GM23338 (cell line): ENCODE measurements around the gene MICAL3. TPM values are rescaled to one million over a fixed set of nuclear protein-coding genes. Genes with fewer than 3 reads are reported as not detected.

ENCODE experiments used
- ATAC-seq: fragments of 200-7000 bp; cut with Tn5 transposase; 3 replicates; pipeline ENCODE4 v1.9.1; 2020
- DNase-seq: peaks from one replicate; pipeline ENCODE4 v3.0.0-alpha.2; 2015; ENCODE audit warnings: low spot score
- H2AFZ ChIP-seq: fragments of 200-600 bp; sonication (generic); 2 replicates; pipeline ENCODE4 v1.8.0; 2016; ENCODE audit warnings: antibody characterized with exemption, mild to moderate bottlenecking, moderate library complexity
- H3F3A ChIP-seq: fragments of 200-600 bp; sonication (generic); replicated peaks from 2 replicates; pipeline ENCODE4 v1.8.0; 2017; ENCODE audit warnings: antibody characterized with exemption, mixed run types, low read depth
- H3K27ac ChIP-seq: fragments of 200-600 bp; sonication (generic); 2 replicates; pipeline ENCODE4 v1.6.1; 2016; ENCODE audit warnings: low read depth
- H3K27me3 ChIP-seq: fragments of 200-600 bp; sonication (generic); 2 replicates; pipeline ENCODE4 v1.8.0; 2016; ENCODE audit warnings: mild to moderate bottlenecking, mixed run types, moderate library complexity; ENCODE audit not compliant: insufficient read depth
- H3K36me3 ChIP-seq: fragments of 200-600 bp; sonication (generic); 2 replicates; pipeline ENCODE4 v1.8.0; 2016; ENCODE audit warnings: mild to moderate bottlenecking; ENCODE audit not compliant: insufficient read depth
- H3K4me1 ChIP-seq: fragments of 200-600 bp; sonication (generic); 2 replicates; pipeline ENCODE4 v1.8.0; 2016; ENCODE audit warnings: mild to moderate bottlenecking, moderate library complexity; ENCODE audit not compliant: insufficient read depth
- H3K4me2 ChIP-seq: fragments of 200-600 bp; sonication (generic); 2 replicates; pipeline ENCODE4 v1.7.1; 2017; ENCODE audit warnings: mixed run types
- H3K4me3 ChIP-seq: fragments of 200-600 bp; sonication (generic); 2 replicates; pipeline ENCODE4 v1.6.1; 2016; ENCODE audit warnings: mixed run types
- H3K79me2 ChIP-seq: fragments of 200-600 bp; sonication (generic); replicated peaks from 2 replicates; pipeline ENCODE4 v1.8.0; 2017; ENCODE audit warnings: mild to moderate bottlenecking; ENCODE audit not compliant: insufficient read depth
- H3K9me2 ChIP-seq: fragments of 200-600 bp; sonication (generic); 2 replicates; pipeline ENCODE4 v1.8.0; 2017; ENCODE audit not compliant: insufficient read depth
- H4K20me1 ChIP-seq: fragments of 200-600 bp; sonication (generic); replicated peaks from 2 replicates; pipeline ENCODE4 v1.8.0; 2017; ENCODE audit warnings: mild to moderate bottlenecking; ENCODE audit not compliant: insufficient read depth
- H3K27ac Mint-ChIP-seq: 2 replicates; pipeline ENCODE4 v1.8.0; 2020; ENCODE audit warnings: inconsistent platforms, mild to moderate bottlenecking, moderate library complexity, mixed read lengths
- H3K27me3 Mint-ChIP-seq: 3 replicates; pipeline ENCODE4 v1.8.0; 2022; ENCODE audit warnings: low read depth, mild to moderate bottlenecking, moderate library complexity, mixed read lengths, inconsistent platforms; ENCODE audit not compliant: insufficient read depth, poor library complexity
- H3K36me3 Mint-ChIP-seq: 3 replicates; pipeline ENCODE4 v1.8.0; 2021; ENCODE audit warnings: low read depth, mild to moderate bottlenecking, inconsistent platforms, moderate library complexity, mixed read lengths
- H3K4me1 Mint-ChIP-seq: 3 replicates; pipeline ENCODE4 v1.8.0; 2020; ENCODE audit warnings: mild to moderate bottlenecking, inconsistent platforms, mixed read lengths
- H3K4me3 Mint-ChIP-seq: 3 replicates; pipeline ENCODE4 v1.8.0; 2021; ENCODE audit warnings: moderate library complexity, mild to moderate bottlenecking, inconsistent platforms, mixed read lengths
- H3K9me3 Mint-ChIP-seq: 3 replicates; pipeline ENCODE4 v1.8.0; 2020; ENCODE audit warnings: moderate library complexity, mild to moderate bottlenecking, inconsistent platforms, mixed read lengths
- CREB1 ChIP-seq: fragments of 250-450 bp; sonication (Bioruptor Pico); IDR thresholded peaks from 2 replicates; pipeline ENCODE4 v1.5.0; 2020; ENCODE audit warnings: low read depth, mild to moderate bottlenecking, moderate library complexity
- CTCF ChIP-seq, 2 experiments: fragments of 200-600 bp in 1 of 2; sonication (generic) in 1 of 2; conservative IDR thresholded peaks; 2 replicates each; pipeline versions ENCODE4 v1.5.1 to v1.6.1; 2016 to 2017; ENCODE audit warnings: antibody characterized with exemption in 2 of 2, low read depth in 2 of 2, mild to moderate bottlenecking in 2 of 2, moderate library complexity in 1 of 2
- ETS1 ChIP-seq: IDR thresholded peaks from 2 replicates; pipeline ENCODE4 v1.6.1; 2016; ENCODE audit warnings: antibody characterized with exemption
- EZH2phosphoT487 ChIP-seq: fragments of 200-600 bp; sonication (generic); IDR thresholded peaks from one replicate; pipeline ENCODE4 v1.8.1; 2018; ENCODE audit warnings: antibody characterized with exemption; ENCODE audit not compliant: unreplicated experiment
- POLR2AphosphoS5 ChIP-seq: IDR thresholded peaks from 2 replicates; pipeline ENCODE4 v1.6.1; 2016; ENCODE audit warnings: antibody characterized with exemption, low read depth
- REST ChIP-seq: IDR thresholded peaks from one replicate; pipeline ENCODE4 v1.6.1; 2018; ENCODE audit warnings: antibody characterized with exemption; ENCODE audit not compliant: unreplicated experiment
- STAT1 ChIP-seq: IDR thresholded peaks from one replicate; pipeline ENCODE4 v1.6.1; 2016; ENCODE audit warnings: antibody characterized with exemption; ENCODE audit not compliant: unreplicated experiment
- polyA plus RNA-seq: library from polyadenylated mRNA; unstranded; fragments of >200 nt; fragmentation: Nextera tagmentation; extraction: Ambion mirVana; gene quantifications from 2 replicates; pipeline ENCODE4 v1.2.1, GENCODE V29; 2016
- total RNA-seq: library from RNA; depleted of rRNA; stranded (reverse); fragments of >200 nt; shearing (Covaris generic); gene quantifications from 2 replicates; pipeline ENCODE4 v1.2.3, GENCODE V29; 2014

Gene MICAL3
- total and polyA plus RNA-seq, 2 experiments from 2014 or later = 10.1 to 33.9 TPM

- peaks cover 22% of the 10 kb centered on the region for H3K4me1 Mint-ChIP-seq
- H3K36me3 Mint-ChIP-seq = no peaks in the 10 kb centered on the region
- no peaks in the 10 kb centered on the region for H3K27me3 ChIP-seq
- peaks cover 5% of the 10 kb centered on the region for H3K27me3 Mint-ChIP-seq
- H3K36me3 ChIP-seq = no peaks in the 10 kb centered on the region
- H3K4me1 ChIP-seq = no peaks in the 10 kb centered on the region
- H3K79me2 ChIP-seq = peaks cover 82% of the 10 kb centered on the region
- H3K9me2 ChIP-seq = no peaks in the 10 kb centered on the region
- ATAC-seq = no peak
- H4K20me1 ChIP-seq = peaks cover 10% of the 10 kb centered on the region; the same call in 1 of the 2 replicates
- DNase-seq = no peak
- no peak overlapping the region for H3K4me2 ChIP-seq
- H3K4me3 Mint-ChIP-seq = no peak overlapping the region
- no peak overlapping the region for H3K27ac ChIP-seq
- no peak overlapping the region for H3K4me3 ChIP-seq
- no peak for TF ChIP-seq CTCF (conservative IDR thresholded peaks at IDR 0.05; ENCODE audit: low read depth in 2 of 2)
- TF ChIP-seq ETS1 = no peak
- TF ChIP-seq STAT1 = no peak
- no peak for TF ChIP-seq POLR2AphosphoS5
- TF ChIP-seq REST = no peak
- TF ChIP-seq CREB1 (CRISPR knock-in tag) = no peak
- no peak for TF ChIP-seq EZH2phosphoT487
- no peak overlapping the region for H3K27ac Mint-ChIP-seq
- H3F3A ChIP-seq = no peaks in the 10 kb centered on the region
- H3K9me3 Mint-ChIP-seq = no peaks in the 10 kb centered on the region
- H2AFZ ChIP-seq = no peak overlapping the region
Observed at GRCh38 chr22:17955590-17956379, 68.6 kb downstream of the MICAL3 start.
